Subcutaneous abdominal adipose tissue (tissue), 5 donors: ENCODE data around the gene DRAXIN.

Experiments used
- H3K27ac ChIP-seq: one replicate; pipeline ENCODE4 v1.7.0; 2013; ENCODE audit warnings: low read depth, mild to moderate bottlenecking, inconsistent platforms, low read length, moderate library complexity
- H3K27me3 ChIP-seq, 5 donors: one replicate each; pipeline ENCODE4 v1.7.0; 2013; ENCODE audit warnings: low read length in 5 of 5, inconsistent platforms in 1 of 5; ENCODE audit not compliant: control insufficient read depth in 5 of 5, insufficient read depth in 4 of 5
- H3K36me3 ChIP-seq, 5 donors: one replicate each; pipeline ENCODE4 v1.7.0; 2013; ENCODE audit warnings: low read length in 5 of 5; ENCODE audit not compliant: control insufficient read depth in 5 of 5, insufficient read depth in 5 of 5
- H3K4me1 ChIP-seq, 5 donors: one replicate each; pipeline ENCODE4 v1.7.0; 2013; ENCODE audit warnings: low read length in 5 of 5, mild to moderate bottlenecking in 3 of 5, moderate library complexity in 1 of 5; ENCODE audit not compliant: control insufficient read depth in 5 of 5, insufficient read depth in 5 of 5
- H3K4me3 ChIP-seq, 5 donors: one replicate each; pipeline ENCODE4 v1.7.0; 2013; ENCODE audit warnings: low read length in 5 of 5, low read depth in 1 of 5
- H3K9ac ChIP-seq, 5 donors: one replicate each; pipeline ENCODE4 v1.7.0; 2013; ENCODE audit warnings: low read length in 5 of 5, mild to moderate bottlenecking in 4 of 5, moderate library complexity in 3 of 5
- H3K9me3 ChIP-seq, 5 donors: one replicate each; pipeline ENCODE4 v1.7.0; 2013; ENCODE audit warnings: low read length in 5 of 5; ENCODE audit not compliant: control insufficient read depth in 5 of 5
- donor health status: healthy.
- donor health status: healthy.
- donor health status: healthy.
- donor health status: healthy.
- donor health status: healthy.

Gene DRAXIN

DNA sequence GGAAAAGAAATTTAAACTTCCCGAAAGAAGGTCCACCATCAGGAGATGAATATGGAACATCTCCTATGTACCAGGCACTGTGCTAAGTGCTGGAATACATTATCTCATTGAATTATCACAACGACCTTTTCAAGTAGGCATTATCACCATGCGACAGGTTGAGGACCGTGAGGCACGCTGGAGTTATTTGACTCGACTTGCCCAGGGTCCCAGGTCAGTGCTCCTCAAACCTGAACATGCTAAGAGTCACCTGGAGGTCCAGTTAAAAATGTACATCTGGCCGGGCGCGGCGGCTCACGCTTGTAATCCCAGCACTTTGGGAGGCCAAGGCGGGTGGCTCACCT is 28.5 kb downstream of the DRAXIN start:
- peak overlapping the region in 2 of 5 donors; percentile 65 to 74 for H3K4me3 ChIP-seq
- no peak overlapping the region for H3K27ac ChIP-seq
- peaks cover 0 to 12% (median 6%) of the 10 kb centered on the region in 5 donors for H3K27me3 ChIP-seq
- H3K4me1 ChIP-seq, result peaks cover 0 to 12% (median 9%) of the 10 kb centered on the region in 5 donors
- H3K9ac ChIP-seq, result no peak overlapping the region
- no peaks in the 10 kb centered on the region for H3K9me3 ChIP-seq
- no peaks in the 10 kb centered on the region for H3K36me3 ChIP-seq

DNA sequence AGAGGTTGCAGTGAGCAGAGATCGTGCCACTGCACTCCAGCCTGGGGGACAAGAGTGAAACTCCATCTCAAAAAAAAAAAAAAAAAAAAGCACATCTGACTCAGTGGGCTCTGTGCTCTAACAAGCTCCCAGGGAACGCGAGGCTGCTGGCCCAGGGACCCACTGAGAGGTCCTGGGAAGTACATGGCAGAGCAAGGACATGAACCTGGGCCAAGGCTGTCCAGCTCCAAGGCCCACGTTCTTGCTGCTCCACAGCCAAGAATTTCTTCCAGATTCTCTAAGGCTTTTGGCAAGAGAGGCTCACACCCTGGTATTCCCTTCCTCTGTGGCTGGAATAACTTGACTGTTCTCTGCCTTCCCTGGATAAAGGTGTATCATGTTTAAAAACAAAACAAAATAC is 29.0 kb downstream of the DRAXIN start:
- Histone ChIP-seq H3K27ac (no peak overlapping the region), H3K9ac (no peak overlapping the region), H3K4me1 (peaks cover 0 to 12% (median 9%) of the 10 kb centered on the region in 5 donors), H3K27me3 (peaks cover 0 to 7% (median 3%) of the 10 kb centered on the region in 5 donors), H3K36me3 (no peaks in the 10 kb centered on the region), H3K4me3 (no peak overlapping the region), H3K9me3 (no peaks in the 10 kb centered on the region)

DNA sequence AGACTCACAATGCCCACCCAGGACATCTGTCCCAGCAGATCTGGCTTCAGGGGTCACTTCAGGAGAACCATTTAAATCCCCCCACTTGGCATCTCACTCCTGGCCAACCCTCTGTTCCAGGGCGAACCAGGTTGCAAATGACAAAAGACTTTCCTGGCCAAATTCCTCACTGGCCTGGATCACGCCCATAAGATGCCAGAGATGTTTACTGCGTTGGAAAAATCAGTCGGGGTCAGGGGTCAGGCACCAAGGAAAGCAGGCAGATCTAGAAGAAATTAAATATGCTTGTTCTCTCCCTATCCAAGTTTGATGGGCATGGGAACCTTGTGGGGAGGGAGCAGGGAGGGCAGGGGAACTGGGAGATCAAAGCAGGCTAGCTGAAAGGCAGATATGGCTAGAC is 29.8 kb downstream of the DRAXIN start:
- Histone ChIP-seq H3K4me3 (no peak overlapping the region), H3K9ac (no peak overlapping the region), H3K27ac (no peak overlapping the region), H3K4me1 (peaks cover 0 to 12% (median 9%) of the 10 kb centered on the region in 5 donors), H3K9me3 (no peaks in the 10 kb centered on the region), H3K36me3 (no peaks in the 10 kb centered on the region), H3K27me3 (peaks cover 0 to 5% (median 0%) of the 10 kb centered on the region in 5 donors)

DNA sequence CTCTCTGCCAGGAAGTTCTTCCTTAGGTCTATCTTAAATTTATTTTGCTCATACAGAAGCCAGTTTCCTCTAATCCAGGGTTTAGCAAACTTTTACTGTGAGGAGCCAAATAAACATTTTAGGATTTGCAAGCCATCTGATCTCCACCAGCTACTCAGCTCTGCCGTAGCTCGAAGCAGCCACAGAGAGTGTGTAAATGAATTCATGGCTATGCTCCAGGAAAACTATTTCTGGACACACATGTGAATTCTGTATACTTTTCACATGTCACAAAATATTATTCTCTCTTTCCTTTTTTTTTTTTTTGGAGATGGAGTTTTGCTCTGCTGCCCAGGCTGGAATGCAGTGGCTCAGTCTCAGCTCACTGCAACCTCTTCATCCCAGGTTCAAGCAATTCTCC is 31.0 kb downstream of the DRAXIN start:
- Histone ChIP-seq H3K4me1 (peaks cover 0 to 12% (median 9%) of the 10 kb centered on the region in 5 donors), H3K36me3 (no peaks in the 10 kb centered on the region), H3K9me3 (no peaks in the 10 kb centered on the region), H3K4me3 (no peak overlapping the region), H3K27me3 (peaks cover 0 to 5% (median 0%) of the 10 kb centered on the region in 5 donors), H3K9ac (no peak overlapping the region), H3K27ac (no peak overlapping the region)

DNA sequence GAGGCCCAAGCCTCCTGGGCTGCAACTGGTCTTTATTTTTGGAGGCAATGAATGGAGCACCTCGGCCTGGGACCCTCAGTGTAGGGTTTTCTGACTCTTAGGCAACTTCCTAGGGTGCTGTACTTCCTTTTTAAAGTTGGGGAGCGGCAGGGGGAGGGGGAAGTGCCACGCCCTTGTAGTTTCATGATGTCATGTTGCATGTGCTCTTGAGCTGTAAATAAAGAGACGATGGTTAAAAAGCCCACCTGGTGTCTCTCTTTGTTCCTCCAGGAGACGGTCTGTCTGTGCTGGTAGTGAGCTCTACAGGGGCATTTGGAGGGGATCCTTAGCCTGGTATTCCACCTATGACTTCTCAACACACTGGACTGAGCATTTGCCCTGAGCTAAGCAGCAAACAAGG is 34.1 kb downstream of the DRAXIN start:
- Histone ChIP-seq H3K9me3 (no peaks in the 10 kb centered on the region), H3K27me3 (peaks cover 0 to 2% (median 0%) of the 10 kb centered on the region in 5 donors), H3K36me3 (no peaks in the 10 kb centered on the region), H3K27ac (no peak overlapping the region), H3K4me3 (no peak overlapping the region), H3K9ac (no peak overlapping the region), H3K4me1 (peaks cover 8 to 21% (median 17%) of the 10 kb centered on the region in 5 donors)

DNA sequence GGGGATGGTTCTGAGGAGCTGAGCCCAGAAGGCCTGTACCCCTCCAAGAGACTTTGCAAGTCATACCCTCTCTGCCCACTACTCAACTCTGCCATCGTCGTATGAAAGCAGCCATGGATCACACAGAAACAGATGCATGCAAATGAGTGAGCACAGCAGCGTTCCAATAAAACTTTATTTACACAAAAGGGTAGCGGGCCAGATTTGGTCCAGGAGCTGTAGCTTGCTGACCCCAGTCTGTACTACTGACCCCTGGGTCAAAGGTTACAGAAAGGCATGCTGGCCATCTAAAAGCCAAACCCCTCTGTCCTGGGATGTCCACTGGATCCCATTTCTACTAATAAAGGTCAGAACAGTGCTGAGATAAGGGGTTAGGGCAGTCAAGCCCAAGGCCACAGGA is 35.6 kb downstream of the DRAXIN start:
- Histone ChIP-seq H3K4me3 (no peak overlapping the region), H3K27me3 (peaks cover 0 to 2% (median 0%) of the 10 kb centered on the region in 5 donors), H3K9me3 (no peaks in the 10 kb centered on the region), H3K36me3 (no peaks in the 10 kb centered on the region), H3K4me1 (peaks cover 8 to 36% (median 26%) of the 10 kb centered on the region in 5 donors), H3K9ac (no peak overlapping the region), H3K27ac (no peak overlapping the region)

DNA sequence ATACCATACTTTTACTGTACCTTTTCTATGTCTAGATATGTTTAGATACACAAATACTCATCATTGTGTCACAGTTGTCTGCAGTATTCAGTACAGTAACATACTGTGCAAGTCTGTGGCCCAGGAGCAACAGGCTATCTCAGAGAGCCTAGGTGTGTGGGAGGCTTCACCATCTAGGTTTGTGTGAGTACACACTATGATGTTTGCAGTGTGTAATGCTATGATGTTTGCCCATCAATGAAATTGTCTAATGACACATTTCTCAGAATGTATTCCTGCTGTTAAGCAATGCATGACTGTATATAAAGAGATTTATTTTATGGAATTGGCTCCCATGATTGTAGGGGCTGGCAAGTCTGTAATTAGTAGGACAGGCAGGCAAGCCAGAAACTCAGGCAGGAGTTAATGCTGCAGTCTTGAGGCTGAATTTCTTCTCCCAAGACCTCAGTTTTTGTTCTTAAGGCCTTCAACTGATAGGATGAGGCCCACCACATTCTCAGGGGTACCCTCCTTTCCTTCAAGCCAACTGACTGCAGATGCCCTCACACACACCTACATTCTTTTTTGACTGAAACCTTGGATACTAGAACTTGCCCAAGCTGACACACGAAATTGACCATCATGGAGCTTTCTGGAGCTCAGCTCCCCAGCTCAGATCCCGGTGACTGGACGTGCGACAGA is 36.8 kb downstream of the DRAXIN start:
- Histone ChIP-seq H3K9me3 (no peaks in the 10 kb centered on the region), H3K27me3 (peaks cover 0 to 2% (median 0%) of the 10 kb centered on the region in 5 donors), H3K36me3 (no peaks in the 10 kb centered on the region), H3K9ac (no peak overlapping the region), H3K4me3 (no peak overlapping the region), H3K27ac (no peak overlapping the region), H3K4me1 (peaks cover 8 to 40% (median 26%) of the 10 kb centered on the region in 5 donors)

DNA sequence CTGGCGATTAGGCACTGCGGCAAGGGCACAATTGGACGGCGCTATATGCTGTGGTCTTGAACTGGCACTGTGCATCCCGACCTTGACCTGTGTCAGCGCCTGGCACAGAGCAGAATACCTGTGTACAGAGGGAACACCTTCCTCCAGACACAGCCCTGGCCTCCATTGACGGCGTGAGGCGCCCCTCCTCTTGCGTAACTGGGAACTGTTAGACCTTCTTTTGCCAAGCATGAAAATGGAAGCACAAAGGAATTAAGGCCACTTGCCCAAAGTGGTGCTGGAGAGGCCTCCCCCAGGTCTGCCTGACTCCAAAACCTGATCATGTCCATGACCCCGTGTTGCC is 37.6 kb downstream of the DRAXIN start:
- peaks cover 0 to 2% (median 0%) of the 10 kb centered on the region in 5 donors for H3K27me3 ChIP-seq
- no peak overlapping the region for H3K27ac ChIP-seq
- peaks cover 8 to 40% (median 26%) of the 10 kb centered on the region in 5 donors for H3K4me1 ChIP-seq
- no peaks in the 10 kb centered on the region for H3K9me3 ChIP-seq
- H3K36me3 ChIP-seq, result no peaks in the 10 kb centered on the region
- H3K9ac ChIP-seq, result no peak overlapping the region
- H3K4me3 ChIP-seq, result no peak overlapping the region

DNA sequence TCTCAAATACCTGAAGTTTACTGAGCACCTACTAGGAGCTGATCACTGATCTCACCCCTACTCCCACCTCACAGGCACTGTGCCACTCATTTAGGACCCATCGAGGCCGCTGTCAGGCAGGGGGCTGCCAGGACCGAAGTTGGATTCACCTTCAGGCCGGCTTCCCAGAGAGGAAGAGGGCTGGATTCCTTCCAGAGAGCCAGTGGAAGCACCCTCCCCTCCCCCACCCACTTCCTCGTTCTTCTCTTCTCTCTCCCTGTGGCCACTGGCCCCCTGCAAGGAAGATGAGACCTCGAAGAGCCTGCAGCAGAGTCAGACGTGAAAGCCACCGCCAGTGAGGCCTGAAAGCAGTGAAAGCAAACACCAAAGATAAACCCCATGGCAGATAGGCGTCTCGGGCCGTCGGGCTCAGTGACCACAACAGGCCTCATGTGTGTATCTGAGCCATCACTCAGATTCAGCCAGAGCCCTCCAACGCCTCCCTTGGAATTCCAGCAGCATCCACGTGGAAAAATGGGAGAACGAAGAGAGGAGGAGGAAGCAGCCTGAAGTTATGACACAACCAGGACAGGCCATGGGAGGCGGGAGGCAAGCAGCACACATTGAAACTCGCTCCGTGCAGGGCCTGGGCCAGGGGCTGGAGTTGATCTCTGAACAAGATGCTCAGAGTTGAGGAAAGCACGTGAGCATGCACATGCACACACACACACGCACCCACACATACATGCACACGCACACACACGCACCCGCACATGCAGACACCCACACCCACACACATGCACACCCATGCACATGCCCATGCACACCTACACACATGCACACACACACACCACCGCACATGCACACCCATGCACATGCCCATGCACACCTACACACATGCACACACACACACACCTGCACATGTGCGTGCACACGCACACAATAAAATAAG is 38.3 kb downstream of the DRAXIN start:
- H3K9me3 ChIP-seq, result no peaks in the 10 kb centered on the region
- H3K36me3 ChIP-seq, result no peaks in the 10 kb centered on the region
- peaks cover 8 to 40% (median 26%) of the 10 kb centered on the region in 5 donors for H3K4me1 ChIP-seq
- H3K27me3 ChIP-seq, result no peaks in the 10 kb centered on the region
- H3K9ac ChIP-seq, result no peak overlapping the region
- peak overlapping the region in 1 of 5 donors; percentile 22 for H3K4me3 ChIP-seq
- no peak overlapping the region for H3K27ac ChIP-seq

DNA sequence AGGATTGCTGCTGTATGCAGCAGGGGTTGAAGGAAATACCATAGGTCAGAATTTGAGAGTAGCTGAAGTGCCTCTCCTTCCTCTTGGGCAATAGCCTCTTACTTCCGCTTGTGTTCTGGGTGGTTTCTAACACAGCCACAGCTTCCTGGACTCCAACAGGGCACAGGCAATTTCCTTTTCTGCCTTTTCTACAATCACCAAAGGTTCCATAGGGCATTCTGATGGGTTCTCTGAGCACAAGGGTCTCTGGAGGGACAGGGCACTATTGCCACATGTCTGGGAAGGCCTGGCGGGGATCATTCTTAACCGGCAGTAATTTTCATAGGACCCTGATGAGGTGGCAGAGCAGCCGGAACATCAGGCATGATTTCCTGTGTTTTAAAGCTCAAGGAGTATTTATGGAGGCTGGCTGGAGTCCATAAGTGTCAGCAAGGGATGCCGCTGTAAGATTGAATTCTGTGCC is 39.0 kb downstream of the DRAXIN start:
- no peaks in the 10 kb centered on the region for H3K27me3 ChIP-seq
- no peaks in the 10 kb centered on the region for H3K9me3 ChIP-seq
- H3K4me3 ChIP-seq, result peak overlapping the region in 2 of 5 donors; percentile 22 to 44
- peak overlapping the region in 1 of 5 donors; percentile 14 for H3K9ac ChIP-seq
- H3K36me3 ChIP-seq, result no peaks in the 10 kb centered on the region
- peak overlapping the region; percentile 49 for H3K27ac ChIP-seq
- H3K4me1 ChIP-seq, result peaks cover 10 to 44% (median 27%) of the 10 kb centered on the region in 5 donors
